GM12872 (cell line): ENCODE data around the gene SLITRK1.

ENCODE experiments used
- TF ChIP-seq, protein P1 (sequence below): IDR thresholded peaks from 3 replicates; pipeline ENCODE4 v1.5.1; 2011; ENCODE audit warnings: low read depth, mild to moderate bottlenecking, low read length, moderate library complexity; ENCODE audit not compliant: insufficient read depth

SLITRK1 gene

DNA sequence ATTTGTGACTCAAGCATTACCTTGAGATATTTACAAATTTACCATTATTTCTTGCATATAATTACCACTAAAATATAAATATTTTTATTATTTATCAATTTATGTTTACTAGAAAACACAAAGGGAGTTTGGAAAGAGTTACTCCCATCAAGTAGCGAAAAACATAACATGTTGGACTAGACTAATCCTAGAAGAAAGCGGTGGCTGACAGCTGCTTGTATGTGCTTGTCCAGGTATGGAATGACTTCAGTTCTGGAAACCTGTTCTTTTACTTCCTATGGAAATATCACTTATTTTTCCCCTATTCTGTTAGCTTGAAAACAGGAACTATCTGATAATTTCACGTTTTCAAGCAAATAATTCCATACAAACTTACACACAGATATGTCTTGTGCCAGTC, 28.5 kb downstream of the SLITRK1 start:
- TF ChIP-seq, protein P1, sequence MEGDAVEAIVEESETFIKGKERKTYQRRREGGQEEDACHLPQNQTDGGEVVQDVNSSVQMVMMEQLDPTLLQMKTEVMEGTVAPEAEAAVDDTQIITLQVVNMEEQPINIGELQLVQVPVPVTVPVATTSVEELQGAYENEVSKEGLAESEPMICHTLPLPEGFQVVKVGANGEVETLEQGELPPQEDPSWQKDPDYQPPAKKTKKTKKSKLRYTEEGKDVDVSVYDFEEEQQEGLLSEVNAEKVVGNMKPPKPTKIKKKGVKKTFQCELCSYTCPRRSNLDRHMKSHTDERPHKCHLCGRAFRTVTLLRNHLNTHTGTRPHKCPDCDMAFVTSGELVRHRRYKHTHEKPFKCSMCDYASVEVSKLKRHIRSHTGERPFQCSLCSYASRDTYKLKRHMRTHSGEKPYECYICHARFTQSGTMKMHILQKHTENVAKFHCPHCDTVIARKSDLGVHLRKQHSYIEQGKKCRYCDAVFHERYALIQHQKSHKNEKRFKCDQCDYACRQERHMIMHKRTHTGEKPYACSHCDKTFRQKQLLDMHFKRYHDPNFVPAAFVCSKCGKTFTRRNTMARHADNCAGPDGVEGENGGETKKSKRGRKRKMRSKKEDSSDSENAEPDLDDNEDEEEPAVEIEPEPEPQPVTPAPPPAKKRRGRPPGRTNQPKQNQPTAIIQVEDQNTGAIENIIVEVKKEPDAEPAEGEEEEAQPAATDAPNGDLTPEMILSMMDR, result no peak

DNA sequence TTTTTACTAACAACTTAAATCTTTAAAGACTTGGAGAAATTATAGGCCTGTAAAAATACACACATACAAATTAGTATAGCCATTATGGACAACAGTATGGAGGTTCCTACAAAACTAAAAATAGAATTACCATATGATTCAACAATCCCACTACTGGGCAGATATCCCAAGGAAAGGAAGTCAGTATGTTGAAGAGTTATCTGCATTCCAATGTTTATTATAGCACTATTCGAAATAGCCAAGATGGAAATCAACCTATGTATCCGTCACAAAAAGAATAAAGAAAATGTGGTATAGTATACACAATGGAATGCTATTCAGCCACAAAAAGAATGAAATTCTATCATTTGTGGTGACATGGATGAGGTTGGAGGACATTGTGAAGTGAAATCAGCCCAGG, 37.2 kb downstream of the SLITRK1 start:
- TF ChIP-seq, protein P1, result no peak

DNA sequence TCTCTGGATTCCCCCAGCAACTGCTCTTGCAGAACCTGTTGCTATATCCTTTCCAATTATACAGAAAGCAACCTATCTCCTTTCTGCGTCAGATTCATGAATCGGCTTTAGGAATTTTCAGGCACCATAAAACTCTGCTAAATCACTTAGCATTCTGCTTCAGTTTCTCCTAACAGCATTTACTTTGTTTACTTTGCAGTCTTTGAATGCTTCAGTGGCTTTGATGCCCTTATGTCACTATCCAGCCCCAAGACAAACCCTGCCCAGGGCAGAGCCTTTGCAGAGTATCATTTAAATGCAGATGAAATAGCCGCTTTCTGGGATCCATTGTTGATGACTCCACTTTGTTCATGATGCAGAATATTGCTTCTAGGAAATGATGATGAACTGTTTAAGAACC, 43.1 kb downstream of the SLITRK1 start:
- TF ChIP-seq, protein P1, result no peak

DNA sequence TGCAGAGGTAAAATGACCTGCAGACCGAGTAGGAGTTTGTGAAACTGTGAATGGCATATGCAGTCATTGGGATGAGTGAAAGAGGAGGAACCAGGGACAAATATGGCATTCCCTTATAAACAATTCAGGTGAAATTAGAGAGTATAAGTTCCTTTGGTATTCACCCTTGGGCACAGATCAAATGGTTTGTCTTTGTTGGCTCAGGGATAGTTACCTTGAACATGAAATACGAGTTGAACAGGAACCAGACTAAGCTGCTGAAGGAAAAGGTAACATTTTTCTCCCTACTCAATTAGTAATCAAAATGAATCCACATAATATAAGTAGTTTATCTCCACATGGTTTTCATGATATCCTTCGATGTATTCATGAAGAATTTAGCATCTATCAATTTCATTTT, 50.5 kb downstream of the SLITRK1 start:
- TF ChIP-seq, protein P1, result no peak

DNA sequence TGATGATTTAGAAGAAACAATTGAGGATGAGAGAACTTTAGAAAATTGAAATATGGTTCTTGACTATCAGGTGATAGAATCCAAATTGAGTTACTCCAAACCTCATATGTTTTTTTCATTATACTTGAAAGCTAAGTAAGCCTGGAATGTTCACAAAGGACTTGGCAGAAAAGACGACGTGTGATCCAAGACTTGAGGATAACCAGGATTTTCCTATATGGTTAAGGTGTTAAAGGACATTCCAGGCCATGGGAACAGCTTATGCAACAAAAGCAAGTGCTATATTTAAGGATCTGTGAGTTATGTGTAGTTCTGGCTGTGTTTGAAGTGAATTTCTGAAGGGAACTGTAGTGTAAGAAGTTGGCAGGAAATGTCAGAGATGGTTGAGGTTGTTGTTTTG, 52.5 kb downstream of the SLITRK1 start:
- TF ChIP-seq, protein P1, result no peak

DNA sequence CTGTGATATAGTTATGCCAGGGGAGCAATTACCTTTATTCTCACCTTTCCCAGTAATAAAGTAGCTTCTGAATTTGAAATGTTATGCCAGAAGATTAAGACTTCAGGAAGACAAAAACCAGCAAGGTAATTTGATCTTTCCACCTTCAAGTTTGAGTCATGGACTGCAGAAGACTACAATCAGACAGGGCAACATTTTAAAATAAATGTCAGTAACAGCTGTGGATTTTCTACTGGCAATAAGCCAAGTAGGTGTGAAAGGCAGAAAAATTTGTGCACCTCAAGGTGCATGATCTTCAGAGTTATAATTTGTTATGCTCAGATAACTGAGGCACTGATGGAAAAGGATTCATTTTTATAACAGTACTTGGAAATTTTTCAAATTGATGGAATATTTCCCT, 54.9 kb downstream of the SLITRK1 start:
- TF ChIP-seq, protein P1, result no peak
